Cardiac septum (tissue), 1 donor: ENCODE measurements around the gene CSK. TPM values are rescaled to one million over a fixed set of nuclear protein-coding genes. Genes with fewer than 3 reads are reported as not detected.

Experiments used
- DNase-seq: peaks from one replicate; pipeline ENCODE4 v3.0.0-alpha.2; 2020; ENCODE audit warnings: low spot score
- intact Hi-C: fragments of 100-400 bp; cut with DNase I; formaldehyde crosslinking; loops from one replicate; pipeline ENCODE4 v1.14.0; 2022
- microRNA-seq: library from miRNA; unstranded; fragments of <30 nt; microRNA quantifications from one replicate; pipeline ENCODE4 v1.2.0, GENCODE V29; 2020
- total RNA-seq: library from RNA; stranded (reverse); fragmentation: NEBNext Ultra II Directional; extraction: Animal tissue kit (Norgen Biotek cat#: 25700); gene quantifications from one replicate; pipeline ENCODE4 v1.2.1, GENCODE V29; 2021
- donor health status: DM: no; HTN: no; CAD: no.

The CSK gene
- total RNA-seq, 1 donor from 2014 or later, result 29.5 TPM

DNA sequence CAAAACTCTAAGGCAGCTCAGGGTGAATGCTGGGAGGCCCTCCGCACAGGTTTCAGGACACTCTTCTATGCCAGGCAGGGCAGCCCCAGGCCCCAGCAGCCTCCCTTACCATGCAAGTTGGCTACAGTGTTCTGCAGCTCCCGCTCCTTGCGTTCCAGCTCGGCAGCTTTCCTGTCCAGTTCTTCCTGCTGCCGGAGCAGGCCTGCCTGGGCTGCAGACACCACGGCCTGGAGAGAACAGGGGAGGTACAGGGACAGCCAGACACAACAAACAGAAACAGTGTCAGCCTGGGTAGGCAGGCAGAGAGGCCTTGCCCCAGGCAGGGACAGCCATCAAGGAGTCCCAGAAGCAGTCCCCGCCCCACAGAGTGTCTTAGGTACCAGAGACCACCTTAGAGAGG is 70.1 kb downstream of the CSK start:
- intact Hi-C loops, result no loop called here
- no peak for DNase-seq

Small RNA genes lying within 50 kb of the gene (microRNA-seq; reads per million reads assigned to microRNA genes)
- gene MIR4513 (not detected), gene MIR6882 (not detected)

Other genes with a start within 250 kb of the CSK start
- gene ARID3B, start 240.9 kb upstream of the CSK start, total RNA-seq, result 2.7 TPM
- gene CLK3, start 166.2 kb upstream of the CSK start, total RNA-seq, result 53.1 TPM
- 17.8 TPM for gene EDC3, start 86.1 kb upstream of the CSK start, total RNA-seq
- 0.30 TPM for gene CYP1A1, start 56.6 kb upstream of the CSK start, total RNA-seq
- not detected for gene CYP1A2, start 33.2 kb upstream of the CSK start, total RNA-seq
- 7.9 TPM for gene LMAN1L, start 30.8 kb downstream of the CSK start, total RNA-seq
- gene CPLX3, start 44.5 kb downstream of the CSK start, total RNA-seq, result 0.67 TPM
- gene ULK3, start 61.1 kb downstream of the CSK start, total RNA-seq, result 25.6 TPM
- gene SCAMP2, start 91.3 kb downstream of the CSK start, total RNA-seq, result 33.3 TPM
- gene MPI, start 108.0 kb downstream of the CSK start, total RNA-seq, result 44.5 TPM
- 62.5 TPM for gene FAM219B, start 124.8 kb downstream of the CSK start, total RNA-seq
- gene COX5A, start 156.0 kb downstream of the CSK start, total RNA-seq, result 804 TPM
- gene RPP25, start 174.7 kb downstream of the CSK start, total RNA-seq, result 1.8 TPM
- 3.6 TPM for gene SCAMP5, start 213.5 kb downstream of the CSK start, total RNA-seq
- gene PPCDC, start 241.5 kb downstream of the CSK start, total RNA-seq, result 7.2 TPM